Right ventricle myocardium superior (tissue), 1 donor: ENCODE results near the gene MICAL1. TPM values are rescaled to one million over a fixed set of nuclear protein-coding genes. Genes with fewer than 3 reads are reported as not detected.

Experiments used
- total RNA-seq: library from RNA; stranded (reverse); fragmentation: NEBNext Ultra II Directional; extraction: Animal tissue kit (Norgen Biotek cat#: 25700); gene quantifications from one replicate; pipeline ENCODE4 v1.2.1, GENCODE V29; 2021
- donor health status: DM: no; HTN: yes; CAD: no; lungs with severe emphysema.

MICAL1 gene
- total RNA-seq, 1 donor from 2014 or later, result 5.0 TPM

Other genes with a start within 250 kb of the MICAL1 start
- 102 TPM for gene CD164, start 73.3 kb downstream of the MICAL1 start, total RNA-seq
- gene PPIL6, start 15.1 kb downstream of the MICAL1 start, total RNA-seq, result 5.5 TPM
- 4.1 TPM for gene SMPD2, start 15.0 kb downstream of the MICAL1 start, total RNA-seq
- gene ZBTB24, start 27.4 kb upstream of the MICAL1 start, total RNA-seq, result 2.4 TPM
- gene AK9, start 235.4 kb upstream of the MICAL1 start, total RNA-seq, result 11.1 TPM
- gene FIG4, start 235.5 kb upstream of the MICAL1 start, total RNA-seq, result 7.7 TPM